ENCODE measurements around the gene PTPRN2. TPM values are rescaled to one million over a fixed set of nuclear protein-coding genes. Genes with fewer than 3 reads are reported as not detected.

Gene PTPRN2
- total and polyA plus RNA-seq, 2 of the 13 experiments (the other 11 are each of a cell fraction or from before 2014, with no cell fraction given) = 2.5 to 24.2 TPM

GRCh38 chr7:158191671-158192070 lies 396.0 kb downstream of the PTPRN2 start:
- Histone ChIP-seq H2AFZ (ENCODE audit: low read length) (no peak overlapping the region), H3K9ac (ENCODE audit: insufficient read depth, low read depth, low read length) (no peak overlapping the region), H4K20me1 (ENCODE audit: insufficient read depth, low read length) (peaks cover 4% of the 10 kb centered on the region; the same call in 1 of the 2 replicates), H3K27ac (ENCODE audit: extremely low read length, insufficient read depth, low read length) (no peak overlapping the region), H3K79me2 (ENCODE audit: insufficient read depth, low read length) (no peaks in the 10 kb centered on the region), H3K36me3 (replicated peaks in 1 of 2; ENCODE audit: control insufficient read depth in 1 of 2, insufficient read depth in 2 of 2, low read length in 2 of 2) (no peaks in the 10 kb centered on the region; a peak in 1 of 5 replicates), H3K4me1 (ENCODE audit: insufficient read depth, low read length) (no peaks in the 10 kb centered on the region), H3K4me3 (replicated peaks in 1 of 3; ENCODE audit: insufficient read depth in 1 of 3, low read depth in 2 of 3, low read length in 3 of 3) (no peak overlapping the region), H3K27me3 (ENCODE audit: control insufficient read depth in 1 of 2, insufficient read depth in 2 of 2, low read length in 2 of 2) (no peaks in the 10 kb centered on the region), H3K4me2 (ENCODE audit: low read depth, low read length) (no peak overlapping the region), H3K9me3 (ENCODE audit: low read length) (peaks cover 17% of the 10 kb centered on the region)
- no peak for DNase-seq (ENCODE audit: low spot score)
- in situ Hi-C loops (cut with HindIII; ENCODE audit: extremely low pct_ligation_motif_present, low pct_unique_long_range_greater_than_20kb) (no loop called here), intact Hi-C loops (cut with micrococcal nuclease; ENCODE audit: unreplicated experiment) (no loop called here)
- 92% methylated on average over 8 of the region's 8 CpGs for WGBS (ENCODE audit: low lambda C conversion rate)
- BruUV-seq (replicated peaks) = no TSS peak
- CTCF ChIA-PET (ENCODE audit: low intra/inter-chr PET ratio, low total read pairs) = no interaction called here
- TF ChIP-seq ZNF773 (CRISPR knock-in tag; IDR thresholded peaks at IDR 0.05; ENCODE audit: borderline replicate concordance) = no peak
- 0 out of 2 replicates have a peak, but pooled peaks have one; percentile 7 for TF ChIP-seq CTCF (CRISPR knock-in tag; IDR thresholded peaks at IDR 0.05)
- FAIRE-seq = no peak
- no peak for ATAC-seq
- POLR2A ChIA-PET = no interaction called here

GRCh38 chr7:158190756-158191155 lies 396.9 kb downstream of the PTPRN2 start:
- CTCF ChIA-PET (ENCODE audit: low intra/inter-chr PET ratio, low total read pairs) = no interaction called here
- in situ Hi-C loops (cut with HindIII; ENCODE audit: extremely low pct_ligation_motif_present, low pct_unique_long_range_greater_than_20kb) (no loop called here), intact Hi-C loops (cut with micrococcal nuclease; ENCODE audit: unreplicated experiment) (no loop called here)
- no peak for FAIRE-seq
- no peak overlapping the region for H3K9ac ChIP-seq (ENCODE audit: insufficient read depth, low read depth, low read length)
- 92% methylated on average over 7 of the region's 11 CpGs for WGBS (ENCODE audit: low lambda C conversion rate)
- no peak overlapping the region for H3K27ac ChIP-seq (ENCODE audit: extremely low read length, insufficient read depth, low read length)
- peaks cover 4% of the 10 kb centered on the region; the same call in 1 of the 2 replicates for H4K20me1 ChIP-seq (ENCODE audit: insufficient read depth, low read length)
- H3K9me3 ChIP-seq (ENCODE audit: low read length) = peaks cover 8% of the 10 kb centered on the region
- H3K79me2 ChIP-seq (ENCODE audit: insufficient read depth, low read length) = no peaks in the 10 kb centered on the region
- no peak overlapping the region for H3K4me3 ChIP-seq (replicated peaks in 1 of 3; ENCODE audit: insufficient read depth in 1 of 3, low read depth in 2 of 3, low read length in 3 of 3)
- POLR2A ChIA-PET = no interaction called here
- H2AFZ ChIP-seq (ENCODE audit: low read length) = no peak overlapping the region
- no TSS peak for BruUV-seq (replicated peaks)
- DNase-seq (ENCODE audit: low spot score) = no peak
- no peaks in the 10 kb centered on the region for H3K27me3 ChIP-seq (ENCODE audit: control insufficient read depth in 1 of 2, insufficient read depth in 2 of 2, low read length in 2 of 2)
- H3K36me3 ChIP-seq (replicated peaks in 1 of 2; ENCODE audit: control insufficient read depth in 1 of 2, insufficient read depth in 2 of 2, low read length in 2 of 2) = no peaks in the 10 kb centered on the region; a peak in 1 of 5 replicates
- no peak for ATAC-seq
- no peak overlapping the region for H3K4me2 ChIP-seq (ENCODE audit: low read depth, low read length)
- TF ChIP-seq ZNF124 (CRISPR knock-in tag; IDR thresholded peaks at IDR 0.05) (no peak), NFIC (IDR thresholded peaks at IDR 0.05; ENCODE audit: low read length) (no peak), ZBTB20 (CRISPR knock-in tag; IDR thresholded peaks at IDR 0.05; ENCODE audit: borderline replicate concordance, low read depth) (no peak), NAIF1 (CRISPR knock-in tag; IDR thresholded peaks at IDR 0.05; ENCODE audit: borderline replicate concordance) (no peak), REL (CRISPR knock-in tag; conservative IDR thresholded peaks at IDR 0.05) (no peak), ARID3A (IDR thresholded peaks at IDR 0.05; ENCODE audit: low read depth, low read length) (no peak), CSRNP2 (CRISPR knock-in tag; conservative IDR thresholded peaks at IDR 0.05; ENCODE audit: low read depth) (no peak), ZBTB42 (CRISPR knock-in tag; IDR thresholded peaks at IDR 0.05) (no peak), ZNF562 (CRISPR knock-in tag; IDR thresholded peaks at IDR 0.05; ENCODE audit: borderline replicate concordance) (no peak), RNF2 (conservative IDR thresholded peaks at IDR 0.05; ENCODE audit: low read depth) (no peak), ZNF83 (CRISPR knock-in tag; IDR thresholded peaks at IDR 0.05; ENCODE audit: borderline replicate concordance) (no peak), ZNF296 (CRISPR knock-in tag; conservative IDR thresholded peaks at IDR 0.05) (no peak)
- H3K4me1 ChIP-seq (ENCODE audit: insufficient read depth, low read length) = no peaks in the 10 kb centered on the region
